ENCODE results near the gene LRRFIP1. TPM values are rescaled to one million over a fixed set of nuclear protein-coding genes. Genes with fewer than 3 reads are reported as not detected.

Gene LRRFIP1
- total and polyA plus RNA-seq, 2 of the 13 experiments (the other 11 are each of a cell fraction or from before 2014, with no cell fraction given), result 15.9 to 40.5 TPM

GRCh38 chr2:237680702-237681478 is 53.5 kb downstream of the LRRFIP1 start (continued):
- TF ChIP-seq SNAPC4 (CRISPR knock-in tag; IDR thresholded peaks at IDR 0.05) (no peak), ZC3H13 (CRISPR knock-in tag; IDR thresholded peaks at IDR 0.05) (0 out of 2 replicates have a peak, but pooled peaks have one; percentile 24), TCF7 (IDR thresholded peaks at IDR 0.05; ENCODE audit: low read depth) (peak; percentile 54), MTERF4 (CRISPR knock-in tag; IDR thresholded peaks at IDR 0.05) (no peak), ZNF34 (CRISPR knock-in tag; IDR thresholded peaks at IDR 0.05; ENCODE audit: borderline replicate concordance) (no peak), PAX8 (CRISPR knock-in tag; IDR thresholded peaks at IDR 0.05; ENCODE audit: borderline replicate concordance) (no peak), ZMAT3 (CRISPR knock-in tag; conservative IDR thresholded peaks at IDR 0.05) (peak; percentile 55; the same call in 1 of the 2 replicates), HES4 (CRISPR knock-in tag; IDR thresholded peaks at IDR 0.05; ENCODE audit: borderline replicate concordance) (no peak), NFAT5 (CRISPR knock-in tag; IDR thresholded peaks at IDR 0.05) (no peak), POGK (CRISPR knock-in tag; conservative IDR thresholded peaks at IDR 0.05) (no peak), TIGD3 (CRISPR knock-in tag; IDR thresholded peaks at IDR 0.05; ENCODE audit: borderline replicate concordance) (no peak), KLF15 (CRISPR knock-in tag; IDR thresholded peaks at IDR 0.05; ENCODE audit: borderline replicate concordance) (no peak), ZNF430 (CRISPR knock-in tag; IDR thresholded peaks at IDR 0.05) (no peak)

Data from HepG2 (cell line).